CD4-positive, alpha-beta T cell treated with Interferon gamma for 1 hour (primary cell): ENCODE data around the gene NDST1.

Source experiments
- DNase-seq: peaks from one replicate; pipeline ENCODE4 v3.0.0-alpha.2; 2020

Gene NDST1

GRCh38 chr5:150489360-150490295 is 18.3 kb upstream of the NDST1 start:
- DNase-seq = peak; percentile 44

DNA sequence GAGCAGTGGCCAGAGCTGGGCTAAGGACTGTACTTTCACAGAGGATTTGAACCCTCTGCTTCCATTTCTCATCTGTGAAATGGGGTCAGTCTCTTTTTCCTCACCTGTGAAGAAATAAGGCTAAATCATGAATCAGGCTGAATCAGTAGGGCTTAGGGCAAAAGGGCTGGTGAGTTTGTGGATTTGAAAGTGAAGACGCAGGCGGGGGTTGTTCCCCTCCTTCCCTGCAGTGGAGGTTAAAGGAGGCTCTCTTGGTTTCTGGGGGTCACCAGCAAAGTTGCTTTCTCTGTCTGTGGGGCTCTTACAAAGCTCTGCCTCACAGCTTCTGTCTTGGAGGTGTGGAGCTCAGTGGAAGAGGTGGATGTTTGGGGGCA is 17.6 kb upstream of the NDST1 start:
- no peak for DNase-seq

GRCh38 chr5:150490754-150491153 is 17.2 kb upstream of the NDST1 start:
- no peak for DNase-seq

DNA sequence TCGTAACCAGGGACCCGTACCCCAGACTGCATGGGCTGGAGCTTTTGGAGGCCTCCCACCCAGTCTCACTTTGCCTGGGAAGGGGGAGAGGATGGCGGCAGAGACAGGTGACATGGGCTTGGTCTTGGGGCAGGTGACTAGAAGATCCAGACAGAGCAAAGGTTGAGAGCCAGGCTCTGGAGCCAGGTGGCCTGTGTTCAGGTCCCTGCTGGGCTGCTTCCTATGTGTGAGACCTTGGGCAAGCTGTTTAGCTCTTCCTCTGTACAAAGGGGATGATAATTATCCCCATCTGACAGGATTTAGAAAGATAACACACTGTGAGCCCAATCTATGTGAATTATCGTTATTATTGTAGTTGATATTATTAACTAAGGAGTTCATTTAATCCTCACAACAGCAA is 16.1 kb upstream of the NDST1 start:
- no peak for DNase-seq

GRCh38 chr5:150492621-150493020 is 15.3 kb upstream of the NDST1 start:
- no peak for DNase-seq

- DNase-seq = no peak
Observed at GRCh38 chr5:150496098-150496497, 11.8 kb upstream of the NDST1 start.

- DNase-seq = no peak
Observed at GRCh38 chr5:150496534-150496933, 11.4 kb upstream of the NDST1 start.

DNA sequence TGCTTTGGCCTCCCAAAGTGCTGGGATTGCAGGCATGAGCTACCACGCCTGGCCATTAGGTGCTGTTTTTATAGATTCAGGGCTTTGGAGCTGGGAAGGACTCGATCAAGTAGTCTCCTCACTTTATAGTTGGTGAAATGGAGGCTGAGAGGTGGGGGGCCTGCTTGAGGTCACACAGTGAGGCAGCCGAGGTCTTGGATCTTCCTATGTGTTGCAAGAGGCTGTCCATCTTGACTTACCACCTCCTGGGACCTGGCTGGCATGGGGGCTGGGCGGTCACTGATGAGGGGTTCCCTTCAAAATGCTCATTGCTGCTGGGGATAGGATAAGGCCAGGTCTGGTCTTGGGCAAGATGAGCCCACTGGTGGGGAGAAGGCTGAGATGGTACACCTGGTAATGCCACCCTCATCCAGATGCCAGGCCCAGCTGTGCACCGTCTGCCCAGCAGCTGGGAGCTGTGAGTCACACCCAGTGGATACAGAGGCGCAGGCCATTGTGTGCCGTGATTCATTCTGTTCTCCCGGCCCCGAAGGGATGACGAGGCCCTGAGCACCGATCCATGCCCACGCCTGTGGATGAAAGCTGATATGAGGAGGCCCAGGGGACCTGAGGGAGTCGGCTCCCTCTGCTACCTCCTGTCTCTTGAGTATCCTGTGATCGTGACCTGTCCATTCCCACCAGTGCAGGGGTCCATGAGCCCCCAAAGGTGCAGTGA is 10.5 kb upstream of the NDST1 start:
- DNase-seq = no peak

- DNase-seq = no peak
Observed at GRCh38 chr5:150497989-150498317, 10.0 kb upstream of the NDST1 start.

GRCh38 chr5:150498501-150498900 is 9.4 kb upstream of the NDST1 start:
- DNase-seq = no peak

GRCh38 chr5:150498971-150499370 is 9.0 kb upstream of the NDST1 start:
- no peak for DNase-seq

DNA sequence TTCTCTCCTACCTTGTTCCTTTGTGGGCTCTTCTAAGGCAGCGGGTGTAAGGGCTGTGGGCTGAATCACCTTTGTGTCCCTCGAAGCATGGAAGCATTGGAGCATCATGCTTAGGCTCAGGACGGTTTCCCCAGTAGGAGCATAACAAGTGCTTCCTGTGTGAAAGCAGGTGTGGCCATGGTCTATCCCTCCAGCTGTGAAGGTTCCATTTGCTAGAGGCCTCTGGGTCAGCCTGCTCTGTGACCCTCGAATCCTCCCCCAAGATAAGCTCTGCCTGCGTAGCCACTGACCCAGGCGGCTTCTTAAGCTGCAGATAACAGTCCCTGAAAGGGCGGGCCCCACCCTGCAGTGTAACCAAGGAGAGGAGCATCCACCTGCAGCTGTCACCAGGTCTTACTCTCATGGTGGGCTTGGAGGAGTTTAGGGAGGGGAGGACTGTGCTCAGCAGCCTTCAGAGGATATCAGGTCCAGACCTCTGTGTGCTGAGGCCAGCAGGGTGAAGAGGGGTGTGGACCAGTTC is 8.4 kb upstream of the NDST1 start:
- no peak for DNase-seq

DNA sequence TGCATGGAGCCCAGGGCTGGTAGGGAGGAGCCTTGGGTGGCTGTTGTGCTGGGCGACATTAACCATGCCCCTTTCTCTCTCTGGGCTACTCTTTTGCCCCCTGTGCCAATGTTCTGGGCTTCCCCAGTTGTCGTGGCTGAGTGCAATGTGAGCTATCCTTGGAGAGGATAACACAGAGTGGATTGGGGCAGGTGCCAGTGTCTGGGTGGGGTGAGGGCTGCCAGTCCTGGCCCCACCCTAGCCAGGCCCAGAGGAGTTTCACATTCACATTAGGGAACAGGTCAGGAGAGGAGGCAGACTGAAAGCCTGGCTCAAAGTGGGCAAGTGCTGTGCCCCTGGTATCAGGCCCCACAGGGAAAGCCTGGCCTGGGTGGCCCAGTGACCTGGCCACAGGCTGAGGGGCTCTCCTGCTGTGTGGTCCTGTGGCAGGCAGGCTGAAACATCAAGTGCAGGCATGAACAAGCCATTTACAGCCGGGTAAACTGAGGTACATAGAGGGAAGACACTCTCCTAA is 7.5 kb upstream of the NDST1 start:
- DNase-seq = no peak

DNA sequence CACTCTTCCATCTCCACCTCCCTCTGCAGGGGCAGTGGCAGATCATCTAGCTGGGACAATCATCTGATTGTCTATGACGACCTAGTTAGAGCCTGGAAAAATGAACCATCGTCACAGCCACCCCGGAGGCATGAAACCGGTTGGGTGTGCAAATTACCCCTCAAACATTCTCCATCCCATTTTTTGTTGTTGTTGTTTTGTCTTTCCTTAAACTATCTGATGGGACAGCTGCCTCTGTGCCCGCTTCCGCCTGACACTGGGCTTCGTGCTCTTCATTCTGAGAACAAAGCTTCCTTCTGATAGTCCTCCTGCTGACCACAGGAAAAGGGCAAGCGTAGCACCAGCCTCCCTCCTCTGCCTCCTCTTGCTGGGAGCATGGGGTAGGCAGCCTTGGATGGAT is 7.0 kb upstream of the NDST1 start:
- no peak for DNase-seq

- no peak for DNase-seq
Observed at GRCh38 chr5:150502106-150502505, 5.8 kb upstream of the NDST1 start.

- no peak for DNase-seq
Observed at GRCh38 chr5:150502847-150503246, 5.1 kb upstream of the NDST1 start.

DNA sequence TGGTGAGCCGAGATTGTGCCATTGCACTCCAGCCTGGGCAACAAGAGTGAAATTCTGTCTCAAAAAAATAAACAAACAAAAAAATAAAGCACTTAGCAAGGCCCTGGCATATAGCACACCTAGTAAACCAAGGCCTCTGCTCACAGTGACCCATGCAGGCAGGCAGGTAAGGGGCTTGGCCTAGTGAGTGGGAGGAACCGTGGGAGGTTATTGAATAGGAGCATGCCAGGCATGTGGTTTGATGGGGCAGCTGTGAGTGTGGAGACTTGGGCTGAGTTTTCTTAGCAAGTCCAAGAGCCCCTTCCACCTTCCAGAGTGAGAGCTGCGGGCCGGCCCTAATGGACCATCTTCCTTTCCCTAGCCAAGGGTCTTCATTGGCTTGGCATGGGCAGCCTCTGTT is 4.5 kb upstream of the NDST1 start:
- no peak for DNase-seq

DNA sequence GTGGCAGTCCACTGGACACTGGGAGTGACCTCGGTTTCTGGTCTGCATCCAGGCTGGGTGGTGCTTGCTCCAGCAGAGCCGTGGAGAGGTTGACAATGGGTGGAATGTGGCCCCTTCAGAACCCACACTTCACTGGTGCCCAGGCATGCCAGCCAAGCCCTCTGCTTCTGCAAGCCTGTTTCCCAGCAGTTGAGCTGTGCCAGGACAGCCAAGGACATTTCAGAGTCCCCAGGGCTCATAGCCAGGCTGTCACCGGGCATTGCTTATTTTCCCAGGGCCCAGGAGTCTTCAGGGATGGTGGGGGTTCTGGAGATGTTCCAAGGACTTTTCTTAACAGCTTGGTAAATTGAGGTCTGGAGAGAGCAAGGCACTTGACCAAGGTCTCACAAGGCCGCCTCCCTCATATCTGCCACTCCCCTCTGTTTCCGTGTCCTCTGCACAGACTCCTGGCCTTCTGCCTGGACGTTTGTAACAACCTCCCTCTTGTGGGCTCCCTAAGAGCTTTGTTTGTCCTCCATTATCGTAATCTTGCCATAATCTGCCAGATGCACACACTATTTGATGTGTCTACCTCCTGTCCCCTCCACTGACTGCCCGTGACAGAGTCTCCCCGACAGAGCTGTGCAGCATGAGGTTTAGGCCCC is 3.8 kb upstream of the NDST1 start:
- DNase-seq = no peak

GRCh38 chr5:150505041-150505511 is 2.9 kb upstream of the NDST1 start:
- no peak for DNase-seq

- no peak for DNase-seq
Observed at GRCh38 chr5:150505816-150506215, 2.1 kb upstream of the NDST1 start.

DNA sequence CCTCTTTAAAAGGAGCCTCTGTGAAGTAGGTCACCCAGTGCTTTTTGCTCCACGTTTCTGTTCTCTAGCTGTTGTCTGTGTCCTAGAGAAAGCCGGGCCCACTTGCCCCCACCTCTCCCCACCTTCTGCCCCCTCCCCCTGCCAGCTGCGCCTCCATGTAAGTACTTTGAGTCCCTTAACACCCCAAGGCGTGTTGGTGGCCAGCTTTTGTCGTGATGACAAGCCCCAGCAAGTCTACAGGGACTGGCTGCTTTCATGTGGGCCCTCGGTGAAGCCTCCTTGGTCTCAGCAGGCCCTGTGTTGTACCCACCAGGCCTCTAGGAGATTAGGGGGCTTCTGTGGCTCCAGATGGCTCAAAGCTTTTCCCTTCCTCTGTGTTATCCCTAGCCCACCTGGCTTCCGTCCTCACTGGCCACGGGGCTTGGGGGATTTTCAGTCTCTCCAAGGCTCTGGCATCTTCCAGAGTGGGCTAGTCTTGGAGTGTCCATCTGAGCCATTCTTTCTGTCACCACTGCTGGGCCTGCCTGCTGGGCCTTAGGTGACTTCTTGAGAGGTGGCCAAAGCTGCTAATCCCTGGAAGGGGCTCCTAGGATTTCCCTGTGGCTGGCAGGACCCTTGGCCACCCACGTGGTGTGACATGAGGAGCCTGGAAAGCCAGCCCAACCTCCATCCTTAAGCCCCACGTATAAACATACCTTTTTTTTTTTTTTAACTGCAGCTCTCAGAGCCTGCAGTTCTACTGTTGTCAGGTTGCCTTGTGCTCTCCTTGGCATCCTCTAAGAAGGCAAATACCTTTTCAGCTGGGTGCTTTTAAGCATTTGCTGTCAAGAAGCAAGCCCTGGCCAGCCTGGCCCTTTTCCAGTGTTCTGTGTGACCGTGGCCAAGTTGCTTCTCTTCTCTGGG is 1.1 kb upstream of the NDST1 start:
- DNase-seq = no peak

GRCh38 chr5:150508277-150508640 is 328 bp downstream of the NDST1 start:
- DNase-seq = no peak
